ENCODE results near the gene DCK. TPM values are rescaled to one million over a fixed set of nuclear protein-coding genes. Genes with fewer than 3 reads are reported as not detected.

The DCK gene
- total and polyA plus RNA-seq, 8 donors, result 17.5 to 34.7 (median 31.8) TPM

- no peak for TF ChIP-seq CTCF (IDR thresholded peaks at IDR 0.05)
- DNase-seq (no peak), ATAC-seq (no peak)
- intact Hi-C loops (cut with DNase I), result no loop called here
- H3K9me3 ChIP-seq, result no peaks in the 10 kb centered on the region
- no peaks in the 10 kb centered on the region for H3K27me3 ChIP-seq
- no peak overlapping the region for H3K4me3 ChIP-seq
- peaks cover 3 to 5% of the 10 kb centered on the region in 2 donors for H3K36me3 ChIP-seq
- H3K27ac ChIP-seq, result no peak overlapping the region
- peaks cover 0 to 12% of the 10 kb centered on the region in 2 donors for H3K4me1 ChIP-seq
Measured at GRCh38 chr4:70976252-70976651, 17.2 kb upstream of the DCK start.

GRCh38 chr4:70979445-70980008 is 13.9 kb upstream of the DCK start:
- Histone ChIP-seq H3K9me3 (no peaks in the 10 kb centered on the region), H3K36me3 (peaks cover 0 to 3% of the 10 kb centered on the region in 2 donors), H3K27me3 (no peaks in the 10 kb centered on the region), H3K4me3 (no peak overlapping the region), H3K4me1 (peaks cover 0 to 12% of the 10 kb centered on the region in 2 donors), H3K27ac (no peak overlapping the region)
- DNase-seq (no peak), ATAC-seq (no peak)
- intact Hi-C loops (cut with DNase I), result no loop called here
- TF ChIP-seq CTCF (IDR thresholded peaks at IDR 0.05), result no peak

GRCh38 chr4:70980196-70980595 is 13.3 kb upstream of the DCK start:
- H3K36me3 ChIP-seq, result peaks cover 0 to 3% of the 10 kb centered on the region in 2 donors
- DNase-seq, result no peak
- H3K9me3 ChIP-seq, result no peaks in the 10 kb centered on the region
- H3K4me3 ChIP-seq, result no peak overlapping the region
- no peak overlapping the region for H3K27ac ChIP-seq
- TF ChIP-seq CTCF (IDR thresholded peaks at IDR 0.05), result no peak
- peaks cover 0 to 12% of the 10 kb centered on the region in 2 donors for H3K4me1 ChIP-seq
- intact Hi-C loops (cut with DNase I), result no loop called here
- no peak for ATAC-seq
- no peaks in the 10 kb centered on the region for H3K27me3 ChIP-seq

GRCh38 chr4:70984106-70984505 is 9.3 kb upstream of the DCK start:
- Histone ChIP-seq H3K27ac (no peak overlapping the region), H3K36me3 (no peaks in the 10 kb centered on the region), H3K27me3 (no peaks in the 10 kb centered on the region), H3K4me1 (peaks cover 0 to 12% of the 10 kb centered on the region in 2 donors), H3K4me3 (no peak overlapping the region), H3K9me3 (no peaks in the 10 kb centered on the region)
- intact Hi-C loops (cut with DNase I), result no loop called here
- ATAC-seq (no peak), DNase-seq (no peak)
- TF ChIP-seq CTCF (IDR thresholded peaks at IDR 0.05), result no peak

- no peak for TF ChIP-seq CTCF (IDR thresholded peaks at IDR 0.05)
- Histone ChIP-seq H3K4me3 (no peak overlapping the region), H3K27ac (no peak overlapping the region), H3K36me3 (no peaks in the 10 kb centered on the region), H3K27me3 (no peaks in the 10 kb centered on the region), H3K9me3 (no peaks in the 10 kb centered on the region), H3K4me1 (peaks cover 0 to 8% of the 10 kb centered on the region in 2 donors)
- DNase-seq, result no peak
- intact Hi-C loops (cut with DNase I), result no loop called here
- no peak for ATAC-seq
Measured at GRCh38 chr4:70984589-70984988, 8.9 kb upstream of the DCK start.

Measured in left lung (tissue), 10 donors.